ENCODE results near the gene ANKRA2. TPM values are rescaled to one million over a fixed set of nuclear protein-coding genes. Genes with fewer than 3 reads are reported as not detected.

ANKRA2 gene
- total and polyA plus RNA-seq, 10 of the 15 experiments (the other 5 are each of a cell fraction or from before 2014, with no cell fraction given): 12.3 to 47.1 (median 21.9) TPM

DNA sequence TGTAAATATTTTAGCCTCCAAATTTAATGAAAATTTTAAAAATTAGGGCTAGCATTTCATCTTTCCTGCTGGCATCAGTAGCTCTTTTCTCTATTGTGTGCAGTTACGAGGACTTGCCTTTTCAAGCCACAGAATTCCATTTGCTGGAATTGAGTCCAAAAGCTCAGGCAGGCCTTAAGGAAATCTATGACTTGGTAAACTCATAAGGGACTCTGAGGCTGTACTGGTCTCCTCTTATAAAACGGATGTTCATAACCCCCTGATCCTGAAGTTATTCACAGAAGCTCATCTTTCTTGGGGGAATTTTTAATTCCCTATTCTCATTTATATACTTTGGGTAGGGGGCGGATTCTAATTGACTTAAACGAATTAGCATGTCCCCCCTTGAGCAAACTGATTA, 23.4 kb downstream of the ANKRA2 start:
- POLR2A ChIA-PET: interaction anchor here (1.2 kb wide), 1 partner anchor 10 kb away, joined by 3 read pairs; no protein-coding TSS in a partner anchor
- no peaks in the 10 kb centered on the region for H3K36me3 ChIP-seq (ENCODE audit: control insufficient read depth in 2 of 2, insufficient read depth in 2 of 2, low read length in 1 of 2)
- no TSS peak for BruUV-seq (replicated peaks)
- H3K9ac ChIP-seq (ENCODE audit: control insufficient read depth, insufficient read depth, low read length): no peak overlapping the region
- intact Hi-C loops (cut with micrococcal nuclease; ENCODE audit: unreplicated experiment): no loop called here
- 30% methylated on average over 4 of the region's 4 CpGs for WGBS (ENCODE audit: insufficient coverage, insufficient replicate concordance, low lambda C conversion rate, missing lambda C conversion rate)
- no peak for DNase-seq (ENCODE audit: low read depth, low spot score)
- no peak overlapping the region for H3K27ac ChIP-seq (ENCODE audit: control insufficient read depth, insufficient read depth)
- CTCF ChIA-PET: interaction anchor here (1.0 to 2.0 kb wide), 4 partner anchors 11 to 44 kb away, joined by 3 to 6 read pairs (median 4); no protein-coding TSS in a partner anchor
- H3K79me2 ChIP-seq (ENCODE audit: control insufficient read depth, insufficient read depth, low read length): no peaks in the 10 kb centered on the region
- SMC1A ChIA-PET (ENCODE audit: uncharacterized antibody, unreplicated experiment): no interaction called here
- no peak overlapping the region for H3K4me3 ChIP-seq
- no peaks in the 10 kb centered on the region for H3K9me3 ChIP-seq (replicated peaks; ENCODE audit: control insufficient read depth, insufficient read depth, low read length)
- RAD21 ChIA-PET (ENCODE audit: unreplicated experiment): interaction anchor here (0.6 kb wide), 1 partner anchor 14 kb away, joined by 3 read pairs; no protein-coding TSS in a partner anchor
- no peaks in the 10 kb centered on the region for H3K4me1 ChIP-seq (ENCODE audit: control insufficient read depth, insufficient read depth, low read length)
- no peak overlapping the region for H3K4me2 ChIP-seq (ENCODE audit: control insufficient read depth, insufficient read depth)
- no peaks in the 10 kb centered on the region for H4K20me1 ChIP-seq (ENCODE audit: control insufficient read depth, insufficient read depth)
- ATAC-seq: no peak
- H2AFZ ChIP-seq (ENCODE audit: control insufficient read depth, low read depth, low read length): no peak overlapping the region
- no peaks in the 10 kb centered on the region for H3K27me3 ChIP-seq (replicated peaks in 1 of 2; ENCODE audit: control insufficient read depth in 2 of 2, insufficient read depth in 2 of 2, low read length in 1 of 2)
- no peak for FAIRE-seq
- in situ Hi-C loops (cut with MboI): no loop called here
- TF ChIP-seq ZNF384 (IDR thresholded peaks at IDR 0.05; ENCODE audit: borderline replicate concordance, low read depth, low read length): no peak
- TF ChIP-seq, protein P1, sequence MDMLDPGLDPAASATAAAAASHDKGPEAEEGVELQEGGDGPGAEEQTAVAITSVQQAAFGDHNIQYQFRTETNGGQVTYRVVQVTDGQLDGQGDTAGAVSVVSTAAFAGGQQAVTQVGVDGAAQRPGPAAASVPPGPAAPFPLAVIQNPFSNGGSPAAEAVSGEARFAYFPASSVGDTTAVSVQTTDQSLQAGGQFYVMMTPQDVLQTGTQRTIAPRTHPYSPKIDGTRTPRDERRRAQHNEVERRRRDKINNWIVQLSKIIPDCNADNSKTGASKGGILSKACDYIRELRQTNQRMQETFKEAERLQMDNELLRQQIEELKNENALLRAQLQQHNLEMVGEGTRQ (IDR thresholded peaks at IDR 0.05; ENCODE audit: borderline replicate concordance, low read depth, low read length): no peak
- no peak for TF ChIP-seq CEBPB (IDR thresholded peaks at IDR 0.05; ENCODE audit: borderline replicate concordance in 1 of 2, low read depth in 2 of 2, low read length in 2 of 2)
- TF ChIP-seq, protein P2, sequence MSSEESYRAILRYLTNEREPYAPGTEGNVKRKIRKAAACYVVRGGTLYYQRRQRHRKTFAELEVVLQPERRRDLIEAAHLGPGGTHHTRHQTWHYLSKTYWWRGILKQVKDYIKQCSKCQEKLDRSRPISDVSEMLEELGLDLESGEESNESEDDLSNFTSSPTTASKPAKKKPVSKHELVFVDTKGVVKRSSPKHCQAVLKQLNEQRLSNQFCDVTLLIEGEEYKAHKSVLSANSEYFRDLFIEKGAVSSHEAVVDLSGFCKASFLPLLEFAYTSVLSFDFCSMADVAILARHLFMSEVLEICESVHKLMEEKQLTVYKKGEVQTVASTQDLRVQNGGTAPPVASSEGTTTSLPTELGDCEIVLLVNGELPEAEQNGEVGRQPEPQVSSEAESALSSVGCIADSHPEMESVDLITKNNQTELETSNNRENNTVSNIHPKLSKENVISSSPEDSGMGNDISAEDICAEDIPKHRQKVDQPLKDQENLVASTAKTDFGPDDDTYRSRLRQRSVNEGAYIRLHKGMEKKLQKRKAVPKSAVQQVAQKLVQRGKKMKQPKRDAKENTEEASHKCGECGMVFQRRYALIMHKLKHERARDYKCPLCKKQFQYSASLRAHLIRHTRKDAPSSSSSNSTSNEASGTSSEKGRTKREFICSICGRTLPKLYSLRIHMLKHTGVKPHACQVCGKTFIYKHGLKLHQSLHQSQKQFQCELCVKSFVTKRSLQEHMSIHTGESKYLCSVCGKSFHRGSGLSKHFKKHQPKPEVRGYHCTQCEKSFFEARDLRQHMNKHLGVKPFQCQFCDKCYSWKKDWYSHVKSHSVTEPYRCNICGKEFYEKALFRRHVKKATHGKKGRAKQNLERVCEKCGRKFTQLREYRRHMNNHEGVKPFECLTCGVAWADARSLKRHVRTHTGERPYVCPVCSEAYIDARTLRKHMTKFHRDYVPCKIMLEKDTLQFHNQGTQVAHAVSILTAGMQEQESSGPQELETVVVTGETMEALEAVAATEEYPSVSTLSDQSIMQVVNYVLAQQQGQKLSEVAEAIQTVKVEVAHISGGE (CRISPR knock-in tag; IDR thresholded peaks at IDR 0.05): no peak
- TF ChIP-seq SIN3A (IDR thresholded peaks at IDR 0.05; ENCODE audit: low read depth, low read length): no peak
- TF ChIP-seq, protein P3, sequence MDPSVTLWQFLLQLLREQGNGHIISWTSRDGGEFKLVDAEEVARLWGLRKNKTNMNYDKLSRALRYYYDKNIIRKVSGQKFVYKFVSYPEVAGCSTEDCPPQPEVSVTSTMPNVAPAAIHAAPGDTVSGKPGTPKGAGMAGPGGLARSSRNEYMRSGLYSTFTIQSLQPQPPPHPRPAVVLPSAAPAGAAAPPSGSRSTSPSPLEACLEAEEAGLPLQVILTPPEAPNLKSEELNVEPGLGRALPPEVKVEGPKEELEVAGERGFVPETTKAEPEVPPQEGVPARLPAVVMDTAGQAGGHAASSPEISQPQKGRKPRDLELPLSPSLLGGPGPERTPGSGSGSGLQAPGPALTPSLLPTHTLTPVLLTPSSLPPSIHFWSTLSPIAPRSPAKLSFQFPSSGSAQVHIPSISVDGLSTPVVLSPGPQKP (IDR thresholded peaks at IDR 0.05; ENCODE audit: low read depth, low read length): no peak
- no peak for TF ChIP-seq FOXM1 (IDR thresholded peaks at IDR 0.05; ENCODE audit: low read depth, low read length)
- TF ChIP-seq, protein P4, sequence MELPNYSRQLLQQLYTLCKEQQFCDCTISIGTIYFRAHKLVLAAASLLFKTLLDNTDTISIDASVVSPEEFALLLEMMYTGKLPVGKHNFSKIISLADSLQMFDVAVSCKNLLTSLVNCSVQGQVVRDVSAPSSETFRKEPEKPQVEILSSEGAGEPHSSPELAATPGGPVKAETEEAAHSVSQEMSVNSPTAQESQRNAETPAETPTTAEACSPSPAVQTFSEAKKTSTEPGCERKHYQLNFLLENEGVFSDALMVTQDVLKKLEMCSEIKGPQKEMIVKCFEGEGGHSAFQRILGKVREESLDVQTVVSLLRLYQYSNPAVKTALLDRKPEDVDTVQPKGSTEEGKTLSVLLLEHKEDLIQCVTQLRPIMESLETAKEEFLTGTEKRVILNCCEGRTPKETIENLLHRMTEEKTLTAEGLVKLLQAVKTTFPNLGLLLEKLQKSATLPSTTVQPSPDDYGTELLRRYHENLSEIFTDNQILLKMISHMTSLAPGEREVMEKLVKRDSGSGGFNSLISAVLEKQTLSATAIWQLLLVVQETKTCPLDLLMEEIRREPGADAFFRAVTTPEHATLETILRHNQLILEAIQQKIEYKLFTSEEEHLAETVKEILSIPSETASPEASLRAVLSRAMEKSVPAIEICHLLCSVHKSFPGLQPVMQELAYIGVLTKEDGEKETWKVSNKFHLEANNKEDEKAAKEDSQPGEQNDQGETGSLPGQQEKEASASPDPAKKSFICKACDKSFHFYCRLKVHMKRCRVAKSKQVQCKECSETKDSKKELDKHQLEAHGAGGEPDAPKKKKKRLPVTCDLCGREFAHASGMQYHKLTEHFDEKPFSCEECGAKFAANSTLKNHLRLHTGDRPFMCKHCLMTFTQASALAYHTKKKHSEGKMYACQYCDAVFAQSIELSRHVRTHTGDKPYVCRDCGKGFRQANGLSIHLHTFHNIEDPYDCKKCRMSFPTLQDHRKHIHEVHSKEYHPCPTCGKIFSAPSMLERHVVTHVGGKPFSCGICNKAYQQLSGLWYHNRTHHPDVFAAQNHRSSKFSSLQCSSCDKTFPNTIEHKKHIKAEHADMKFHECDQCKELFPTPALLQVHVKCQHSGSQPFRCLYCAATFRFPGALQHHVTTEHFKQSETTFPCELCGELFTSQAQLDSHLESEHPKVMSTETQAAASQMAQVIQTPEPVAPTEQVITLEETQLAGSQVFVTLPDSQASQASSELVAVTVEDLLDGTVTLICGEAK (IDR thresholded peaks at IDR 0.05; ENCODE audit: borderline replicate concordance): no peak
- TF ChIP-seq, protein P5, sequence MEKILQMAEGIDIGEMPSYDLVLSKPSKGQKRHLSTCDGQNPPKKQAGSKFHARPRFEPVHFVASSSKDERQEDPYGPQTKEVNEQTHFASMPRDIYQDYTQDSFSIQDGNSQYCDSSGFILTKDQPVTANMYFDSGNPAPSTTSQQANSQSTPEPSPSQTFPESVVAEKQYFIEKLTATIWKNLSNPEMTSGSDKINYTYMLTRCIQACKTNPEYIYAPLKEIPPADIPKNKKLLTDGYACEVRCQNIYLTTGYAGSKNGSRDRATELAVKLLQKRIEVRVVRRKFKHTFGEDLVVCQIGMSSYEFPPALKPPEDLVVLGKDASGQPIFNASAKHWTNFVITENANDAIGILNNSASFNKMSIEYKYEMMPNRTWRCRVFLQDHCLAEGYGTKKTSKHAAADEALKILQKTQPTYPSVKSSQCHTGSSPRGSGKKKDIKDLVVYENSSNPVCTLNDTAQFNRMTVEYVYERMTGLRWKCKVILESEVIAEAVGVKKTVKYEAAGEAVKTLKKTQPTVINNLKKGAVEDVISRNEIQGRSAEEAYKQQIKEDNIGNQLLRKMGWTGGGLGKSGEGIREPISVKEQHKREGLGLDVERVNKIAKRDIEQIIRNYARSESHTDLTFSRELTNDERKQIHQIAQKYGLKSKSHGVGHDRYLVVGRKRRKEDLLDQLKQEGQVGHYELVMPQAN (conservative IDR thresholded peaks at IDR 0.05): no peak
- no peak for TF ChIP-seq MEF2A (IDR thresholded peaks at IDR 0.05; ENCODE audit: insufficient read depth, low read depth, low read length)
